Coronary artery (tissue), 2 donors: ENCODE results near the gene POLR1D.

ENCODE experiments used
- DNase-seq: peaks from one replicate; pipeline ENCODE4 v3.0.0-alpha.2; 2017; ENCODE audit warnings: low spot score
- H3K27ac ChIP-seq, 2 donors: fragments of 200-600 bp; sonication (generic); one replicate each; pipeline ENCODE4 v1.5.1; 2016 to 2019
- H3K4me3 ChIP-seq: fragments of 200-600 bp; sonication (generic); 2 replicates; pipeline ENCODE4 v1.5.1; 2016; ENCODE audit warnings: mild to moderate bottlenecking, moderate library complexity
- TF ChIP-seq, protein P1 (sequence below): fragments of 200-600 bp; sonication (generic); IDR thresholded peaks from one replicate; pipeline ENCODE4 v1.5.1; 2019; ENCODE audit warnings: antibody characterized with exemption

Gene POLR1D

GRCh38 chr13:27599845-27600553 lies 21.7 kb upstream of the POLR1D start:
- no peak for DNase-seq
- no peak overlapping the region for H3K27ac ChIP-seq
- no peak overlapping the region for H3K4me3 ChIP-seq
- TF ChIP-seq, protein P1, sequence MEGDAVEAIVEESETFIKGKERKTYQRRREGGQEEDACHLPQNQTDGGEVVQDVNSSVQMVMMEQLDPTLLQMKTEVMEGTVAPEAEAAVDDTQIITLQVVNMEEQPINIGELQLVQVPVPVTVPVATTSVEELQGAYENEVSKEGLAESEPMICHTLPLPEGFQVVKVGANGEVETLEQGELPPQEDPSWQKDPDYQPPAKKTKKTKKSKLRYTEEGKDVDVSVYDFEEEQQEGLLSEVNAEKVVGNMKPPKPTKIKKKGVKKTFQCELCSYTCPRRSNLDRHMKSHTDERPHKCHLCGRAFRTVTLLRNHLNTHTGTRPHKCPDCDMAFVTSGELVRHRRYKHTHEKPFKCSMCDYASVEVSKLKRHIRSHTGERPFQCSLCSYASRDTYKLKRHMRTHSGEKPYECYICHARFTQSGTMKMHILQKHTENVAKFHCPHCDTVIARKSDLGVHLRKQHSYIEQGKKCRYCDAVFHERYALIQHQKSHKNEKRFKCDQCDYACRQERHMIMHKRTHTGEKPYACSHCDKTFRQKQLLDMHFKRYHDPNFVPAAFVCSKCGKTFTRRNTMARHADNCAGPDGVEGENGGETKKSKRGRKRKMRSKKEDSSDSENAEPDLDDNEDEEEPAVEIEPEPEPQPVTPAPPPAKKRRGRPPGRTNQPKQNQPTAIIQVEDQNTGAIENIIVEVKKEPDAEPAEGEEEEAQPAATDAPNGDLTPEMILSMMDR = no peak

DNA sequence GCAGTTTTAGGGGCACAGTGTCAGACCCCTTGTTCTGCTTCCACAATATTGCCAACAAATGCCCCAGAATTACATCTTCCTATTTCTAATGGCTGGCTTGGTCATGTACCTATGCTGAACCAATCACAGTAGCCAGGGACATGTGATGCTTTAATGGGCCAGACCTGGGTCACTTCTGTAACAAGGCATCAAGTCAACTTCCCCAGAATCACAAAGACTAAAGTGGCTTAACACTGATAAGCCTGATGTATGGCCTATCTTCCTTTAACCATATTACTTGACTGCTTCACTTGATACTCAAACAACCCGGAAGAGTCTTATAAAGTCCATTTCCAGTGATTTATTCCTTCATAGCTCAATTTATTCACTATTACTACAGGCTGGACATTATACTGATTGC lies 21.0 kb upstream of the POLR1D start:
- TF ChIP-seq, protein P1 = no peak
- DNase-seq = no peak
- Histone ChIP-seq H3K27ac (no peak overlapping the region), H3K4me3 (no peak overlapping the region)

GRCh38 chr13:27601208-27601607 lies 20.5 kb upstream of the POLR1D start:
- TF ChIP-seq, protein P1 = no peak
- Histone ChIP-seq H3K27ac (no peak overlapping the region), H3K4me3 (no peak overlapping the region)
- DNase-seq = no peak

DNA sequence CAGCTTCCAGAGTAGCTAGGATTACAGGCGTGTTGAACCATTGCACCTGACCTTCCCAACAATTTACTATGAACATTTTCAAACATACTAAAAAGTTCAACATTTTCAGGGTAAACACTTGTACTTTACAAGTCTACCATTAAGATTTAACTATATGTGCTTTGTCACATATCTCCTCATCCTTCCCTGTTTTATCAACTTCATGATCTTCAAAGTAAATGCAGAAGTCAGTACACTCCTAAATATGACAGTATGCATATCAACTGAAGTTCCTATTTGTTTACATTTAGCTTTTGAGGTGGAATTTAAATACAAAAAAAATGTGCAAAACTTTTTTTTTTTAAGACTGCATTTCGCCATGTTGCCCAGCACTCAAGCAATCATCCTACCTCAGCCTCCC lies 19.9 kb upstream of the POLR1D start:
- TF ChIP-seq, protein P1 = no peak
- H3K4me3 ChIP-seq = no peak overlapping the region
- DNase-seq = no peak
- no peak overlapping the region for H3K27ac ChIP-seq

DNA sequence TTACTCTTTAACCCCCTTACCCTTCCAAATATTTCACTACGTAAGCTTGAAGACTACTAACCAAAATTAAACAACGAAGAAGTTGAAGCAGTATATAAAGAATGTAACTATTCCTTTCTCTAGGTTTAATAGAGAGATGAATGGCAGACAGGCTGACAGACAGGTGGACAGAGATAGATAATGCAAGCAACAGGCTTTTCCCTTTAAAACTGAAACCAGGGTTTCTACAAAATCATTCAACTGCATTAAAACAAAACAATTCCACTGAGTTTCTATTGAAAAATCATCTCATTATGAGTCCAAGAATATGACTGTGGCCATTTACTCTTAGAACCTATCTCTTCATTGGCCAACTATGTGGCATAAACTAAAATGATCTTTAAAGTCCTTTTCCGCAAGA lies 16.6 kb upstream of the POLR1D start:
- TF ChIP-seq, protein P1 = no peak
- no peak overlapping the region for H3K4me3 ChIP-seq
- no peak for DNase-seq
- H3K27ac ChIP-seq = no peak overlapping the region

- Histone ChIP-seq H3K4me3 (no peak overlapping the region), H3K27ac (no peak overlapping the region)
- DNase-seq = no peak
- TF ChIP-seq, protein P1 = no peak
These were observed 16.0 kb upstream of the POLR1D start for GRCh38 chr13:27605610-27606200.

GRCh38 chr13:27607125-27607524 lies 14.6 kb upstream of the POLR1D start:
- H3K4me3 ChIP-seq = no peak overlapping the region
- TF ChIP-seq, protein P1 = no peak
- H3K27ac ChIP-seq = no peak overlapping the region
- no peak for DNase-seq
